Measurements from ENCODE around the gene GCG.

Gene GCG

DNA sequence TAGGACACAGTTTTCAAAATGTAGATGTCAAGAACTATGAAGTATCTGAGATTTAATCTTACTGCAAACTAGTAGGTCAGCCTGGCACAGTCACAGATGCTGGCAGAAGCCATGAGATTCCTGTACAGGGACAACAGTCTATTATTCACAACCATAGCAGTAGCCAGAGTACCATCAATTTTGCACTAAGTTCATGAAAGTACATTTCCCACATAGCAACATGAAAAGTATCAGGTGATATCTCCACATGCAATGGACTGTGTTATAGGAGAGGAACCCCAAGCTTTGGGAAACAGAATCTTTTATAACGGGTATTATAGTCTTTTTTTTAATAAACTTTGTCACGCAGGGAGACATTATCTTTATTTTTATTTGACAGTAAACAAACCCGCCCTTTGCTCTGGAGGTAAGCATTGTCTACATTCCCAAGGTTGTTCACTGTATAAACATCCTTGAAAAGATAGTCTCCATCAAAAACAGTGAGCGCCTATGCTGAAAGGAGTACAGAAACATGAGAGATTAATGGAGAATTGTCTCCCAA is 44.6 kb downstream of the GCG start:
- H3K9me3 ChIP-seq (ENCODE audit: control insufficient read depth, low read length), result no peaks in the 10 kb centered on the region
- H3K4me1 ChIP-seq (ENCODE audit: control insufficient read depth, insufficient read depth, low read length, poor library complexity, severe bottlenecking), result no peaks in the 10 kb centered on the region
- no peak for DNase-seq
- H3K27ac ChIP-seq (ENCODE audit: insufficient read depth, low read length, poor library complexity, severe bottlenecking), result no peak overlapping the region
- H3K36me3 ChIP-seq (ENCODE audit: control insufficient read depth, insufficient read depth, low read length), result no peaks in the 10 kb centered on the region
- H3K27me3 ChIP-seq (replicated peaks; ENCODE audit: control insufficient read depth, insufficient read depth, low read length, poor library complexity, severe bottlenecking), result no peaks in the 10 kb centered on the region
- no peak overlapping the region for H3K4me3 ChIP-seq (ENCODE audit: insufficient read depth, low read depth, low read length, poor library complexity, severe bottlenecking)

DNA sequence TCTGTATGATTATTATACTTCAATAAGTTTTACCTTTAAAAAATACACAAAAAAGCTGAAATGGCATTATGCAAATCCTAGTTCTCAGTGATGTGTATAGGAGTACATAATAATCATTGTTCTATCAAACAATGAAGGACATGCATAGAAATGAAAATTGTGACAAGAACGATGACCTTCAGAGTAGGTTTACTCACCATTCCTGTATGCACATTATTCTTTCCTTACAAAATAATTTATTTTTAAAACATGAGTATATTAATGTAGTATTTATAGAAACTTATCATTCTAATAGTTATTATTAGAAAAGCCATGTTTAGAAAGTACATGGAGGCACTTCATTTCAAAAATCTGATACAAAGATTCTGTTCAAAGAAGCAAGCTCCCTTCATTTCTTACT is 45.3 kb downstream of the GCG start:
- no peak overlapping the region for H3K27ac ChIP-seq (ENCODE audit: insufficient read depth, low read length, poor library complexity, severe bottlenecking)
- DNase-seq, result no peak

DNA sequence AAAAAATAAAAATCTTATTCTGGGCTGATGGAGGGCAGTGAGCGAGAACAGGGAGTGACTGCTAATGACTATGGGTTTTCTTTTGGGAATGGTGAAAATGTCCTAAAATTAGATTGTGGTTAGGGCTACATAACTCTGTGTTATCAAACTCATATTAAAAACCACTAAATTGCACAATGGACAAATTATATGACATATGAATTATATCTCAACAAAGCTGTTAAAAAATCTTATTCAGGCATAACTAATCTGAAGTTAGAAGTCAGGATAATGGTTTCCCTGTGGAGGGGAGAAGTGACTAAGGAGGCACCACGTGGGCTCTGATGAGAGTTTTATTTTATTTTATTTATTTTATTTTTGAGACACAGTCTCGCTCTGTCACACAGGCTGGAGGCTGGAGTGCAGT is 45.9 kb downstream of the GCG start:
- Histone ChIP-seq H3K9me3 (ENCODE audit: control insufficient read depth, low read length) (no peaks in the 10 kb centered on the region), H3K27me3 (replicated peaks; ENCODE audit: control insufficient read depth, insufficient read depth, low read length, poor library complexity, severe bottlenecking) (no peaks in the 10 kb centered on the region), H3K4me1 (ENCODE audit: control insufficient read depth, insufficient read depth, low read length, poor library complexity, severe bottlenecking) (no peaks in the 10 kb centered on the region), H3K36me3 (ENCODE audit: control insufficient read depth, insufficient read depth, low read length) (no peaks in the 10 kb centered on the region), H3K4me3 (ENCODE audit: insufficient read depth, low read depth, low read length, poor library complexity, severe bottlenecking) (no peak overlapping the region), H3K27ac (ENCODE audit: insufficient read depth, low read length, poor library complexity, severe bottlenecking) (no peak overlapping the region)
- DNase-seq, result no peak

More for the DNA sequence above, 45.3 kb downstream of the GCG start:
- no peaks in the 10 kb centered on the region for H3K4me1 ChIP-seq (ENCODE audit: control insufficient read depth, insufficient read depth, low read length, poor library complexity, severe bottlenecking)
- no peaks in the 10 kb centered on the region for H3K27me3 ChIP-seq (replicated peaks; ENCODE audit: control insufficient read depth, insufficient read depth, low read length, poor library complexity, severe bottlenecking)
- no peak overlapping the region for H3K4me3 ChIP-seq (ENCODE audit: insufficient read depth, low read depth, low read length, poor library complexity, severe bottlenecking)
- H3K36me3 ChIP-seq (ENCODE audit: control insufficient read depth, insufficient read depth, low read length), result no peaks in the 10 kb centered on the region
- no peaks in the 10 kb centered on the region for H3K9me3 ChIP-seq (ENCODE audit: control insufficient read depth, low read length)

DNA sequence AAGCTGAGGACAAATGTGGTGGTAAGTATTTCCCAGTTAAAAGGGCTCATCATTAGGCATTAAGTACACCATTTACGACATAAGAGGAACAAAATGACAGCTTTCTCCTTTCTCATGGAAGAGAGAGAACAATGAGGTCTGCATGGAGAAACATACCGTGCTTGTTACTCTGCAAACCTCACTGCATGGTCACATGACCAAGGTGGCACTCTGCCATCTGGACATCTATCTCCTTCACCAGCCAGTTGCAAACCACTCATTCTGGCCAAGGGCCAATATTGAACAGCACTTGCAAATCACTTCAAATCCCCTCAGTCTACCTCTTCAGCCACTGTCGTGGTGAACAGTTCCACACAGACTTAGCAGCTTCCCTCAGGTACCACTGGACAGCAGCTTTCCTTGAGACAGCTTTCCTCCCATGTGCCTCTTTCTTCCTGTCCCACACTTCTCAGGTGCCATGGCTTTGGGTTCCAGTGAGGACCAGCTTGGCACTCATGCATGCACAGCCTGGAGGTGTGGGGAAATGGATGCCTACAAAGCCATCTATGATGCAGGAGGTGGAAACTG is 48.5 kb downstream of the GCG start:
- DNase-seq, result no peak
- Histone ChIP-seq H3K36me3 (ENCODE audit: control insufficient read depth, insufficient read depth, low read length) (no peaks in the 10 kb centered on the region), H3K9me3 (ENCODE audit: control insufficient read depth, low read length) (no peaks in the 10 kb centered on the region), H3K27ac (ENCODE audit: insufficient read depth, low read length, poor library complexity, severe bottlenecking) (no peak overlapping the region), H3K4me3 (ENCODE audit: insufficient read depth, low read depth, low read length, poor library complexity, severe bottlenecking) (no peak overlapping the region), H3K27me3 (replicated peaks; ENCODE audit: control insufficient read depth, insufficient read depth, low read length, poor library complexity, severe bottlenecking) (no peaks in the 10 kb centered on the region), H3K4me1 (ENCODE audit: control insufficient read depth, insufficient read depth, low read length, poor library complexity, severe bottlenecking) (no peaks in the 10 kb centered on the region)

DNA sequence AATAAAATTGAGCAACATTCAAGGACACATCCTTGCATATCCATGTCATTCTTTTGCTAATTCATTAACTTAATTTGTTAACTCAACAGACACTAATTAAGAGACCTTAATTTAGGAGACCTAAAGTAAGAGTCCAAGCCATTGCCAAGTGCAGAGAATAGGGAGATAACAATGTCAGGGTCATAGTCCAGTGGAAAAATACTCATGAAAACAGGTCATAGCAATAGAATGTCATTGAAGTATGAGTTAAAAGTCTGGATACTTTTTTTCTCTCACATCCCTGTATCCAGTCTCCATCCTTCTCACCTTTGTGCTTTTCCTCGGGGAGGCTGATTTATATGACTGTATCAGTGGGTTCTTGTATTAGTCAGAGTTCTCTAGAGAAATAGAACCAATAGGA is 51.5 kb downstream of the GCG start:
- Histone ChIP-seq H3K27me3 (replicated peaks; ENCODE audit: control insufficient read depth, insufficient read depth, low read length, poor library complexity, severe bottlenecking) (no peaks in the 10 kb centered on the region), H3K4me1 (ENCODE audit: control insufficient read depth, insufficient read depth, low read length, poor library complexity, severe bottlenecking) (no peaks in the 10 kb centered on the region), H3K36me3 (ENCODE audit: control insufficient read depth, insufficient read depth, low read length) (no peaks in the 10 kb centered on the region), H3K27ac (ENCODE audit: insufficient read depth, low read length, poor library complexity, severe bottlenecking) (no peak overlapping the region), H3K4me3 (ENCODE audit: insufficient read depth, low read depth, low read length, poor library complexity, severe bottlenecking) (no peak overlapping the region), H3K9me3 (ENCODE audit: control insufficient read depth, low read length) (no peaks in the 10 kb centered on the region)
- DNase-seq, result no peak

DNA sequence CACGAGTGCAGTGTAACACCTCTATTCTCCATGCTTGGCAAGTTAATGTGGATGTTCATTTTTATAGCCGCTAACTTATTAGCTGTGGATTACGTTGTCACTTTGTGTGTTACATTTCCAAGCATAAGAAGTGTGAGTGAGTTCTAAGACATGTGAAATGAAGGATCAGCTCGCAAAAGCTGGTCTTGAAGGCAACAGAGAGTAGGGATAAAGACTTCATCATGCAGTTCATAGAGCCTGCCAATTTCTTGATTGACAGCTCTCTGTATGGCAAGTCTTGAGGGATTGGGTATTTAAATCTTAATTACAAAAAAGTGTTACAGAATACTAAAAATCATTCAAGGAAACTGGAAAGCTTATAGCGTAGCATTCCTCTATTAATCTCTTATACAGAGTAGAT is 52.2 kb downstream of the GCG start:
- Histone ChIP-seq H3K4me1 (ENCODE audit: control insufficient read depth, insufficient read depth, low read length, poor library complexity, severe bottlenecking) (no peaks in the 10 kb centered on the region), H3K27me3 (replicated peaks; ENCODE audit: control insufficient read depth, insufficient read depth, low read length, poor library complexity, severe bottlenecking) (no peaks in the 10 kb centered on the region), H3K4me3 (ENCODE audit: insufficient read depth, low read depth, low read length, poor library complexity, severe bottlenecking) (no peak overlapping the region), H3K36me3 (ENCODE audit: control insufficient read depth, insufficient read depth, low read length) (no peaks in the 10 kb centered on the region), H3K27ac (ENCODE audit: insufficient read depth, low read length, poor library complexity, severe bottlenecking) (no peak overlapping the region), H3K9me3 (ENCODE audit: control insufficient read depth, low read length) (no peaks in the 10 kb centered on the region)
- no peak for DNase-seq
